Ascending aorta (tissue), 2 donors: ENCODE data around the gene NBAS. TPM values are rescaled to one million over a fixed set of nuclear protein-coding genes. Genes with fewer than 3 reads are reported as not detected.

ENCODE experiments used
- DNase-seq, 2 donors: peaks; one replicate each; pipeline ENCODE4 v3.0.0-alpha.2; 2019; ENCODE audit warnings: low spot score in 2 of 2
- H3K27ac ChIP-seq, 2 donors: fragments of 200-600 bp; sonication (generic); one replicate each; pipeline ENCODE4 v1.5.1; 2016 to 2017; ENCODE audit warnings: mild to moderate bottlenecking in 1 of 2
- H3K27me3 ChIP-seq: fragments of 200-600 bp; sonication (generic); one replicate; pipeline ENCODE4 v1.5.1; 2017
- H3K36me3 ChIP-seq, 2 donors: fragments of 200-600 bp; sonication (generic); one replicate each; pipeline ENCODE4 v1.5.1; 2016
- H3K4me1 ChIP-seq, 2 donors: fragments of 200-600 bp; sonication (generic); one replicate each; pipeline ENCODE4 v1.5.1; 2016 to 2017; ENCODE audit warnings: mild to moderate bottlenecking in 1 of 2
- H3K4me3 ChIP-seq, 2 donors: fragments of 200-600 bp; sonication (generic); one replicate each; pipeline ENCODE4 v1.5.1; 2016 to 2017; ENCODE audit warnings: mild to moderate bottlenecking in 1 of 2
- H3K9me3 ChIP-seq, 2 donors: fragments of 200-600 bp; sonication (generic); one replicate each; pipeline ENCODE4 v1.5.1; 2016
- CTCF ChIP-seq, 3 experiments: fragments of 200-600 bp in 2 of 3; fragments of 450-650 bp in 1 of 3; sonication (generic) in 2 of 3; IDR thresholded peaks; one replicate each; pipeline ENCODE4 v1.5.1; 2016 to 2019; ENCODE audit warnings: antibody characterized with exemption in 3 of 3, mild to moderate bottlenecking in 1 of 3, moderate library complexity in 1 of 3
- intact Hi-C: fragments of 100-400 bp; cut with DNase I; formaldehyde crosslinking; loops from one replicate; pipeline ENCODE4 v1.15.1; 2023
- total RNA-seq: library from RNA; depleted of rRNA; stranded (reverse); fragments of >200 nt; gene quantifications from one replicate; pipeline ENCODE4 v1.1.0, GENCODE V29; 2016

Gene NBAS
- total RNA-seq, 1 donor from 2014 or later: 37.1 TPM

- Histone ChIP-seq H3K27ac (no peak overlapping the region), H3K9me3 (no peaks in the 10 kb centered on the region), H3K27me3 (no peaks in the 10 kb centered on the region), H3K4me1 (peaks cover 0 to 20% of the 10 kb centered on the region in 2 donors), H3K4me3 (no peak overlapping the region), H3K36me3 (peaks cover 29 to 42% of the 10 kb centered on the region in 2 donors)
- intact Hi-C loops: no loop called here
- no peak for TF ChIP-seq CTCF (IDR thresholded peaks at IDR 0.05)
- DNase-seq: no peak
Observed at GRCh38 chr2:15594291-15595256, 33.4 kb upstream of the NBAS start.

- TF ChIP-seq CTCF (IDR thresholded peaks at IDR 0.05): no peak
- H3K36me3 ChIP-seq: peaks cover 25 to 31% of the 10 kb centered on the region in 2 donors
- no peak for DNase-seq
- intact Hi-C loops: loop anchor here (2.0 kb wide), 1 partner anchor 41 kb away; no protein-coding TSS in a partner anchor
- H3K9me3 ChIP-seq: no peaks in the 10 kb centered on the region
- H3K4me3 ChIP-seq: peak overlapping the region; percentile 73 to 95
- peaks cover 0 to 20% of the 10 kb centered on the region in 2 donors for H3K4me1 ChIP-seq
- no peaks in the 10 kb centered on the region for H3K27me3 ChIP-seq
- no peak overlapping the region for H3K27ac ChIP-seq
Observed at GRCh38 chr2:15593327-15593705, 32.2 kb upstream of the NBAS start.

- H3K27me3 ChIP-seq: no peaks in the 10 kb centered on the region
- no peaks in the 10 kb centered on the region for H3K9me3 ChIP-seq
- peaks cover 0 to 20% of the 10 kb centered on the region in 2 donors for H3K4me1 ChIP-seq
- no peak for TF ChIP-seq CTCF (IDR thresholded peaks at IDR 0.05)
- intact Hi-C loops: loop anchor here (1.0 to 2.0 kb wide), 2 partner anchors 31 to 43 kb away; partner anchors contain the start of gene NBAS
- DNase-seq: peak; percentile 11 to 90
- peaks cover 13 to 16% of the 10 kb centered on the region in 2 donors for H3K36me3 ChIP-seq
- H3K4me3 ChIP-seq: peak within 1 kb of the TSS; percentile 73 to 95
- peak within 1 kb of the TSS; percentile 89 to 91 for H3K27ac ChIP-seq
Observed at GRCh38 chr2:15591692-15592463, 30.7 kb upstream of the NBAS start, which contains the start of gene DDX1. Gene DDX1 (plus strand): TSS chr2:15591868. CDS start chr2:15591934, 66 bp downstream.

- Histone ChIP-seq H3K27ac (peak overlapping the region; percentile 89 to 91), H3K4me3 (peak overlapping the region; percentile 73 to 95), H3K4me1 (peaks cover 0 to 20% of the 10 kb centered on the region in 2 donors), H3K27me3 (no peaks in the 10 kb centered on the region), H3K36me3 (peaks cover 8 to 11% of the 10 kb centered on the region in 2 donors), H3K9me3 (no peaks in the 10 kb centered on the region)
- TF ChIP-seq CTCF (IDR thresholded peaks at IDR 0.05): no peak
- DNase-seq: no peak
- intact Hi-C loops: loop anchor here (1.0 kb wide), 1 partner anchor 30 kb away; the partner anchor contains the start of gene NBAS
Observed at GRCh38 chr2:15591373-15591691, 30.2 kb upstream of the NBAS start.

GRCh38 chr2:15588329-15588919, 27.3 kb upstream of the NBAS start:
- Histone ChIP-seq H3K27ac (no peak overlapping the region), H3K9me3 (no peaks in the 10 kb centered on the region), H3K4me1 (peaks cover 0 to 12% of the 10 kb centered on the region in 2 donors), H3K36me3 (no peaks in the 10 kb centered on the region), H3K4me3 (no peak overlapping the region), H3K27me3 (no peaks in the 10 kb centered on the region)
- peak in 1 of 3 experiments; percentile 20 for TF ChIP-seq CTCF (IDR thresholded peaks at IDR 0.05)
- DNase-seq: no peak
- intact Hi-C loops: no loop called here
